Uterus (tissue), 2 donors: ENCODE measurements around the gene PAXIP1.

Source experiments
- POLR2A ChIP-seq, 2 donors: fragments of 450-650 bp; IDR thresholded peaks; one replicate each; pipeline ENCODE4 v1.6.1; 2016; ENCODE audit warnings: antibody characterized with exemption in 2 of 2, mild to moderate bottlenecking in 1 of 2, moderate library complexity in 1 of 2
- TF ChIP-seq, protein P1 (sequence below), 4 experiments: fragments of 200-600 bp in 2 of 4; fragments of 450-650 bp in 2 of 4; sonication (generic) in 2 of 4; IDR thresholded peaks; one replicate each; pipeline ENCODE4 v1.5.1; 2016 to 2019; ENCODE audit warnings: antibody characterized with exemption in 4 of 4, mild to moderate bottlenecking in 2 of 4, moderate library complexity in 1 of 4

DNA sequence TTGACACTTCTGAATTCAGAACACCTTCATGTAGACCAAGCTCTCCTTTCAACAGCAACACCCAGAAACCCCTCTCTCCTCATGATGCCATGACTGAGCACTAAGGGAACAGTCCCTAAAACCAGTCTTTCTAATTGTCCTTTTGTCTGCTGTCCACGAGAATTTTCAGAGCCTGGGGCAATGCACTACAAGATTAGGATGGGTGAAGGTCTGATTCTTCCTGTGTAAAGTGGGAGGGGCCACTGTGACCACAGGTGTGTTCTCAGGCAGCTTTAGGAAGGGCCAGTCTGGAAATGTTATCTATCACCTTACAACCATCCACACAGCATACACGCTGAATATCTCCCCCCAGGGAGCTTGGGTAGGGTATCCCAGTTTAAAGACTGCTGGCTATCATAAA is 7.9 kb downstream of the PAXIP1 start:
- TF ChIP-seq, protein P1, sequence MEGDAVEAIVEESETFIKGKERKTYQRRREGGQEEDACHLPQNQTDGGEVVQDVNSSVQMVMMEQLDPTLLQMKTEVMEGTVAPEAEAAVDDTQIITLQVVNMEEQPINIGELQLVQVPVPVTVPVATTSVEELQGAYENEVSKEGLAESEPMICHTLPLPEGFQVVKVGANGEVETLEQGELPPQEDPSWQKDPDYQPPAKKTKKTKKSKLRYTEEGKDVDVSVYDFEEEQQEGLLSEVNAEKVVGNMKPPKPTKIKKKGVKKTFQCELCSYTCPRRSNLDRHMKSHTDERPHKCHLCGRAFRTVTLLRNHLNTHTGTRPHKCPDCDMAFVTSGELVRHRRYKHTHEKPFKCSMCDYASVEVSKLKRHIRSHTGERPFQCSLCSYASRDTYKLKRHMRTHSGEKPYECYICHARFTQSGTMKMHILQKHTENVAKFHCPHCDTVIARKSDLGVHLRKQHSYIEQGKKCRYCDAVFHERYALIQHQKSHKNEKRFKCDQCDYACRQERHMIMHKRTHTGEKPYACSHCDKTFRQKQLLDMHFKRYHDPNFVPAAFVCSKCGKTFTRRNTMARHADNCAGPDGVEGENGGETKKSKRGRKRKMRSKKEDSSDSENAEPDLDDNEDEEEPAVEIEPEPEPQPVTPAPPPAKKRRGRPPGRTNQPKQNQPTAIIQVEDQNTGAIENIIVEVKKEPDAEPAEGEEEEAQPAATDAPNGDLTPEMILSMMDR (IDR thresholded peaks at IDR 0.05): no peak
- no peak for TF ChIP-seq POLR2A (IDR thresholded peaks at IDR 0.05)
